Tibial nerve (tissue), 4 donors: ENCODE data around the gene ASH1L.

ENCODE experiments used
- CTCF ChIP-seq, 5 experiments: fragments of 200-600 bp in 3 of 5; fragments of 450-650 bp in 2 of 5; sonication (generic) in 3 of 5; IDR thresholded peaks; one replicate each; pipeline ENCODE4 v1.5.1; 2016 to 2019; ENCODE audit warnings: antibody characterized with exemption in 5 of 5, mild to moderate bottlenecking in 3 of 5, moderate library complexity in 2 of 5
- EP300 ChIP-seq, 2 donors: sonication (generic); formaldehyde crosslinking; IDR thresholded peaks; one replicate each; pipeline ENCODE4 v1.6.1; 2017; ENCODE audit warnings: antibody characterized with exemption in 2 of 2, mild to moderate bottlenecking in 1 of 2
- POLR2A ChIP-seq, 2 donors: fragments of 450-650 bp; IDR thresholded peaks; one replicate each; pipeline ENCODE4 v1.6.1; 2017; ENCODE audit warnings: antibody characterized with exemption in 2 of 2, mild to moderate bottlenecking in 2 of 2, moderate library complexity in 2 of 2

GRCh38 chr1:155479205-155479604 lies 83.4 kb downstream of the ASH1L start:
- TF ChIP-seq CTCF (IDR thresholded peaks at IDR 0.05): no peak
- no peak for TF ChIP-seq POLR2A (IDR thresholded peaks at IDR 0.05)
- no peak for TF ChIP-seq EP300 (IDR thresholded peaks at IDR 0.05)
